A204.1 (cell line): Measurements from ENCODE around the gene RAI14.

Source experiments
- FAIRE-seq: peaks from 2 replicates; lab custom pipeline; 2012; peaks lifted over from hg19 to GRCh38; lab: Jason Lieb, UNC

RAI14 gene

DNA sequence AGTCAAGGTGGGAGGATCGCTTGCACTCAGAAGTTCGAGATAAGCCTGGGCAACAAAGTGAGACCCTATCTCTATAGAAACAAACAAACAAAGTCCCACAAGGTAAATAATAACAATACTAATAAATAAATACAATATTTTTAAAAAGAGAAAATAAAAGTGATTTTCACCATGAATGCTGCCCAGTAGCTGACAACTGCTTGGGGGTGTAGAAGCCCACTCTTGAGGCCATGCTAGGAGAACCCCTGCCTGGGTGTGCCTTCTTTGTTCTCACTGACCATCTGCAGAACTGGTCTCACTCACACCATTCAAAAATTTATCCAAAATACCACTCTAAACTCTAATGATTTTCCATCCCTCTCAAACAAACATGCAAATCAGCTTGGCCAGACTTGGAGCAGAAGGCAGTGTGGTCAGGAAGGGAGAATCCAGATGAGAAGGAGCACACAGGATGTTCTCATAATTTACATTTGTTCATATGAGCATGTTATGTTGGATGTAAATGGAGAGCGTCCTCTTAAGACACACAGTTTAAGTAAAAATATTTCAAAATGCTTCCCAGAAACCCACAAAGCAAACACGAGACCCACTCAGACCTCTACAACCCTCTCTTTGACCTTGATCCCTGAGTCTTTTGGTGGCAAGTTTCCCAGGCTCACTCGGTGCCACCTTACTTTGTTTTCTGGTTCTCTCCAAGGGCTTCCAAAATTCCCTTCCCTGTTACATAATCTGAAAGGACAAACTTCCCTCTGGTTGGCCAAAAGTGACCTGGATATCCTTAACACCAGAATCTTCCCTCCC lies 7.9 kb upstream of the RAI14 start:
- no peak for FAIRE-seq

DNA sequence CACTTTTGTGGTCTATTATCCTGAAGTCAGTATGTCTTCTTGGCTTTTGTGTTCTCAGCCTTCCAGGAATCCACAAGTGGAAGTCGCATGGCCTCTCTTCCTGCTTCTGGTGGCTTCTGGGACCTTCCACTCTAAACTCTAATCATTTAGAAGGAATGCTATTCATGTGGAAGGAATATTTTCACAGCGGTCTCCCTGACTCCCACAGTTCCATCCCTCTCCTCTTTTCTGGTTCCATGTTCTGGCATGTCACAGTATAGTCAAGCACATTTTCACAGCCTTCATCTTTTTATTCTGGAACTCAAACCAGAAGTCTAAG lies 7.3 kb upstream of the RAI14 start:
- no peak for FAIRE-seq

GRCh38 chr5:34651791-34652190 lies 4.3 kb upstream of the RAI14 start:
- no peak for FAIRE-seq

DNA sequence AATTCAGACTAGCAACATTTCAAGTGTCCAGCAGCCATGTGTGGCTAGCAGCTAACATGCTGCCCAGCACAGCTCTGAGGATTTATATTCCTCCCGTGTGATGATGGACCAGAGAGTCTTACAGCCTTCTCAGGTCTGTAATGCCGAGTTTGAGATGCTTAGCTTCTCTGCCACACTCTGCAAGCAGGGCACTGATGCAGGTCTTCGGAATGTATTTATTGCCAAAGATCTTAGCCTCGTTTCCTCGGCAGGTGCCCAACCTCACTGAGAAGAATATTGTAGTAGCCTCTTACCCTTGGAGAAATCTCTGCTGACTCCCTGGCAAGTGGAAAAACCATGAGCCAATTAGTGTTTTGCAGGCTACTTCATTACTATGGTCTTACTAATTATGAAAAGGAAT lies 3.7 kb upstream of the RAI14 start:
- FAIRE-seq, result no peak

- no peak for FAIRE-seq
Observed at GRCh38 chr5:34652914-34653313, 3.2 kb upstream of the RAI14 start.

GRCh38 chr5:34653708-34654107 lies 2.4 kb upstream of the RAI14 start:
- no peak for FAIRE-seq

DNA sequence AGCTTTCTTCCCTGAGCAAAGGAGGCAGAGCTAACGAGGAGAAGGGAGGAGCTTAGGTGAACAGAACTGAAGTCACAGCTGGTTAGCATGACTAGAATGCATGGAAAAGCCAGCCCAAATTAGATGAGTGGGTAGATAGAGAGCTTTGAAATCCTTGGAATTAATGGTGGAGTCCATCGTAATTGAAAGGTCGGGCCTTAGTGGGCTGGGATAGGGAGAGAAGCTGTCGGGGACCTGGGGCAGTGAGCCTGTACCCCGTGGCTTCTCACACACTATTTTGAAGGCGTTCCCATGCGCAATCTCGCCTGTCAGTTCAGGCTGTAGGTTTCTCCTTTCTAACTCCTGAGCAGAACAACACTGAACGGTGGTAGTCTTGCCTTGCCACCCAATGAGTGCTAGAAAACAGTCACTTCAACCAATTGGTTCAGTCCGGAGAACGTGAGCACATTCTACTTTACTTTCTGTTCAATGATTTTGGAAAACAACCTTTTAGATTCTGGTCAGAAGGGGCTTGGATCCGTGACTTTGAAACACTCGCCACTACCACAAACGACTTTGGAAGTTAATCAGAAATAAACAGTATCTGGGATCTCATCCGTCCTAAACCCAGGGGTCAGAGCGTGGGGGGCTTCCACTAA lies 655 bp upstream of the RAI14 start:
- FAIRE-seq, result no peak

- no peak for FAIRE-seq
Observed at GRCh38 chr5:34656700-34657273, 659 bp downstream of the RAI14 start.

- no peak for FAIRE-seq
Observed at GRCh38 chr5:34657274-34657921, 1.3 kb downstream of the RAI14 start.

DNA sequence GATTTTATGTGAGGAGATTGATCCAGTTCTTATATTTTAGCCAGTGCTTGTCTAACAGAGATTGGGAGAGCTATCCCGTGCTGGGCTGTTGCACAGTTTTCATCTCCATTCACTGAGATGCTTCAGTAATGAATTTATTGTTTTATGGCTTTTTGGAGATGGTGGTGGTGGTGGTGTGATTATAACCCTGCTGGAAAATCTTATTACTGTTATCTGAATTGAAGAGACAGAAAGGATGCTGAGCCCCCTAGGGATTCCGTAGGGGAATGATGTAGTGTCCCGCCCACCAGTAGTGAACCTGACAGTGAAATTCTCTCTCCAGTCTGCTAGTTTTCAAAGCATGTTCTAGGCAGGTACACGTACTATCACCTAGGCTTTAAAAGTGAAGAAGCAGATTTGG lies 1.9 kb downstream of the RAI14 start:
- FAIRE-seq, result no peak

- no peak for FAIRE-seq
Observed at GRCh38 chr5:34659168-34659567, 3.0 kb downstream of the RAI14 start.

DNA sequence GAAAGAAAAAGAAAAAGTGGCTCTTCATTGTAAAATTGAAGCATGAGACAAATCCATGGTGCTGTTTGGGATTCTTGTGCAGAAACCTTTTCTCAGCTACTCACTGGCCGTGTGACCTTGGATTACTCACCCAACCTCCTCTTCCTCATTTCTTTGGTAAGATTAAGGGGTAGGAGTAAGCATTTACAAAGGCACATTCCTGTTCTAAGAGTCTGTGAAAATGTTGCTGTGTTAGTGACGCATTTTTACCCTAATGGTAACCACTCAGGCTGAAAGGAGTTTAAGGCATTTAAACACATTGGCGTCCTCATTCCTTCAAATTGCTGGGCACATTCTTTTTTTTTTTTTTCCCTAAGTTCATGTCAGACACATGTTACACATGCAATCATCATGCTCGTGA lies 4.3 kb downstream of the RAI14 start:
- FAIRE-seq, result no peak

- no peak for FAIRE-seq
Observed at GRCh38 chr5:34663771-34664496, 7.8 kb downstream of the RAI14 start.

DNA sequence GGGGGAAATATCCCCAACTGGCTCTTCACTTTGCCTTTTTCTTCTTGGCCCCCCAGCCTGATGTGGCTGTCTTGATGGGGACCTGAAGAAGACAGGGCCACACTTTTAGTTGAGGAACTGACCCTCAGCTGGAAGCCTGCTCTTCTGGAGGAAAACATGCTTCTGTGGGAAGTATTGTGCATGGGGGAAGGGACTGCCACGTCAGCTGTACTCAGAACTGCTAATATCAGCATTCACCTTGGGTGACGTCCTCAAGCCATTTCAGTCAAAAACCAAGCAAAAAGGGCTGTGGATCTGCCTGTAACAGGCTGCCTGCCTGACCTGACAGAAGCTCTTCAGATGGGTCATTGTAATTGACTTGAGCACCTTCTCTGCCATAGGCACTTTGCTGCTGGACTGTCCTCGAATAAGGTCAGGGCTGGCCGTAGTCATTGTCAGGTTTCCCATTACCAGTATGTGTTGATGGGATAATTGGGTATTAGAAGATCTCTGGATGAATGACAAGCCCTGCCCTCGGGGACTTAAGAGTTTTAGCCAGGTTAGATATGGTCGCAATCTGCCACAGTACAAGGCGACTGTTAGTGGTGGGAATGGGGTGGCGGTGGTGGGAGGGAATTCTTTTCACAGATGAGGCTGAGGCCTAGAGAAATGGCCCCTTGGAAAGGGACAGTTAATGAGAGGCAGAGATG lies 10.4 kb downstream of the RAI14 start:
- FAIRE-seq, result no peak

GRCh38 chr5:34667705-34668104 lies 11.6 kb downstream of the RAI14 start:
- FAIRE-seq, result no peak

DNA sequence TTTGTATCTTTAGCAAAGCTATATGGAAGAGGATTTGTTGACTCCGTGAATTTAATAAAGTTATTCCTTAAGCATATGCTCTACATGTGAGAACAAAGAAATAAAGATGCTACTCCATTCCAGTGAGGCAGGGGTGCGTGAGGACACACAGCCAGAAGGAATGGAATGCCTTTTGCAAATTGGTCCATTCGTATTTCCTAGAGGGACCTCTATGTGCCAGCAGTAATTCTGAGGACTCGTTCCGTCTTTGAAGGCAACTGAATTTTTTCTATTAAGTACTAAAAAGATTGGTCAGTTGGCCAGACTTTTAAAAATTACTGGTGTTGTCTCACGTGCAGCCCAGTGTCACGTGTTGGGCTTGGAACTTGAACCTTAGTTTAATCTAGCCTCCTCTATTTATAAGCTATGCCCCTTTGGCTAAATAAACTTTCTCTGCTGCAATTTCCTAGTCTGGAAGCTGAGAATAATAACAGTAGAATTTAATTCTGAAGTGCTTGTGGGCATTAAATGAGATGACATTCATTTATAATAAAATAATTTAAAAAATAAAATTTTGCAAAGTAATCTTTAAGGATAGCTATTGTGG lies 13.9 kb downstream of the RAI14 start:
- no peak for FAIRE-seq

- no peak for FAIRE-seq
Observed at GRCh38 chr5:34672196-34672595, 16.1 kb downstream of the RAI14 start.

DNA sequence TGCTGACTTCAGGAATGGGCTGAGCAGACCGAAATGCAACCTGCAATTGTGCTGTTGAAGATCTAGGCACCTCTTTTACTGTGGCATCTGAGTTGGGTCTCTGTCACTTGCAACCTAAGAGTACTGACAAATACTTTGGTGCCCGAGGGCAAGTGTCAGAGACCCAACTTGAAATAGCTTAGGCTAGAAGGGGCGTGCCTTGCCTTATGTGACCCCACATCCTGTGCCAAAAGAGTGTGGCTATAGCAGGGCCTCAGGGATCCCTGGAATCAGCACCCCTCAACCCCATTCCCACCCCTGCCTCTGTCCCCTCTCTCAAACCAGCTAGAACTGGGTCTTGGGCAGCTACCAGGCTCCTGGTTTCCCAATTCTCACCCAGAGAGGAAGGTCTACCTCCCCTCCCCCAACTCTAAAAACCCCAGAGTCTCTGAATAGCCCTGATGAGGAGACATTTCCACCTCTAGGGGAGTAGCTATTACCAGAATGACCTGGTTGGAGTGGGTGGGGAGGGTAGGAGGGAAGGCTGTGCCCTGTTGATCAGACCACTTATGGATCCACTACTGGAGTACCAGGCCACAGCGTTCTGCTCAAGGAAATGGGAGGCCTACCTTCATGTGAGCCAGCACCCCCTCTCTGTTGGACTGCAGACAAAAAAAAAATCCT lies 17.5 kb downstream of the RAI14 start:
- FAIRE-seq, result no peak

- no peak for FAIRE-seq
Observed at GRCh38 chr5:34674187-34674586, 18.1 kb downstream of the RAI14 start.

GRCh38 chr5:34675857-34676256 lies 19.7 kb downstream of the RAI14 start:
- FAIRE-seq, result no peak

DNA sequence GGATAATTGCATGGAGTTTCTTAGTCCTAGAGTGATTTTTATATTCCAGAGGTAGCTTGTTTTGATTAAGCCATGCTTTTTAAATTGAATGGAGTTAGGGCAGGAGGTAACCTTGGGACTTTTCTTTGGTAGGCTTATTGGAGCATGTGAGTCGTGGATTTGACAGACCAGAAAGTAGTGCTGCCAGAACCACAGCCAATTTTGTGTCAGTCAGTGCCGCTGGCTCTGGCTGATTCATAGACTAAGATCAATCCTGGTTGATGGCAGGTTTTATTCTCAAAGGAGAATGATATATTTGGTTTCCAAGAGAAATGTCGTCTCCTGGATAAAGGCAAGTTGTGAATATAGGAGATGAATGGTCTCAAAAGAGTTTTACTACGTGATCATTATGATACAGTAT lies 20.3 kb downstream of the RAI14 start:
- no peak for FAIRE-seq
